ENCODE results near the gene OTP.

DNA sequence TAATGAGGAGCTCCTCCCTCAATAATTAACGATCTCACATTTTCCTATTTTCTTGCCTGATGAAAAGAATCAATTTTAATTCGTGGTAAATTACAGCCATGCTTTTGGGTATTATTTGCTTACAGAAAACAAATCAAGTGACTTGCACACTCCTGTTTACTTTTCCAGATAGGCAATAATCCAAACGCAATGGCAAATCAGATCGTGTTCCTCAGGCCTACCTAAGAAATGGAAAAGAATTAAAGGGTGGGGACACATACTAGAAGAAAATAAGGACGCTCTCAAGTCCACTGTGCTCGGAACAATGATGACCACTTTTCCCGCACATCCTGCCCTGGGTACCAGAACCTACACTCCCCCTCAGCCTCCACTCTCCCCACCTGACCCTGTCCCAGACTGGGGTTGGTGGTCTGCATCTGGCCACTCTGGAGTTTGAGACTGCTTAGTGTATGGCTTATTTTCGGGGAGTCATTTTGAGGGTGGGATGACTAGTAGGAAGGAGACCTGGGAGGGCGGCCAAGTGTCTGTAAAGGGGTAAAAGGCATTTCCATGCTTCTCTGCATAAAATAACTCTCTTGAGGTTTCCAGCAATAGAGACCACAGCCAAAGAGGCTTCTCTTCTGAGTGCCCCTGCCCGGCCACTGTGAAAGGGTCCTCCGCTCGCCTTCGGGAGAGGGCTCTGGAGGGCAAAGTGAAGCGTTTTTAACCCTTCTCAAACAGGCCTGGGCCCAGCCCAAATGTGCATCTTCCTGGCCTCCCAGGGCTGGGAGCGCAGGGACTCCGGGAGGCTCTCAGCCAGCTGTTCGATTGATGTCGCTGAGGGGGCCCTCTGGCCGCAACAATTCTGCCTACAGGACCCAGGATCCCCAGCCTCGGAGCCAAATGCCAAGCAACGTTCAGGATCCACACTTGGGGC, 4.5 kb upstream of the OTP start:
- TF ChIP-seq POLR2AphosphoS5 (IDR thresholded peaks at IDR 0.05): no peak
- TF ChIP-seq POLR2A (IDR thresholded peaks at IDR 0.05): no peak
- TF ChIP-seq CTCF (IDR thresholded peaks at IDR 0.05): no peak

All from prostate gland (tissue), 2 donors.